Lower lobe of right lung (tissue), 2 donors: ENCODE data around the gene SCD. TPM values are rescaled to one million over a fixed set of nuclear protein-coding genes. Genes with fewer than 3 reads are reported as not detected.
"Not testable (repeated sequence)": the region's sequence is repeated elsewhere in the genome, so short reads cannot be mapped to it uniquely, and the experiment has no call there.

Source experiments
- ATAC-seq, 2 donors: fragments of 200-7000 bp; cut with Tn5 transposase; one replicate each; pipeline ENCODE4 v1.9.1; 2020 to 2022; ENCODE audit warnings: mild to moderate bottlenecking in 2 of 2, moderate library complexity in 2 of 2
- DNase-seq: peaks from one replicate; pipeline ENCODE4 v3.0.0-alpha.2; 2020
- H3K27ac ChIP-seq: fragments of 200-600 bp; one replicate; pipeline ENCODE4 v1.8.0; 2022
- H3K27me3 ChIP-seq: fragments of 200-600 bp; one replicate; pipeline ENCODE4 v1.8.0; 2022; ENCODE audit warnings: low read depth
- H3K36me3 ChIP-seq: fragments of 200-600 bp; one replicate; pipeline ENCODE4 v1.8.0; 2022; ENCODE audit warnings: mild to moderate bottlenecking
- H3K4me1 ChIP-seq: fragments of 200-600 bp; one replicate; pipeline ENCODE4 v1.8.0; 2022
- H3K4me3 ChIP-seq: fragments of 200-600 bp; one replicate; pipeline ENCODE4 v1.8.0; 2022; ENCODE audit warnings: mild to moderate bottlenecking
- H3K9me3 ChIP-seq: fragments of 200-600 bp; one replicate; pipeline ENCODE4 v1.8.0; 2022
- intact Hi-C: fragments of 100-400 bp; cut with DNase I; formaldehyde crosslinking; loops from one replicate; pipeline ENCODE4 v1.11.0; 2022
- long read RNA-seq: library from polyadenylated mRNA; unstranded; transcript quantifications from one replicate; pipeline ENCODE4 v2.0.0, GENCODE V29; 2021
- total RNA-seq: library from RNA; stranded (reverse); fragmentation: NEBNext Ultra II Directional; extraction: Animal tissue kit (Norgen Biotek cat#: 25700); gene quantifications from one replicate; pipeline ENCODE4 v1.2.1, GENCODE V29; 2021
- TF ChIP-seq, protein P1 (sequence below): fragments of 200-600 bp; IDR thresholded peaks from one replicate; pipeline ENCODE4 v1.8.0; 2022; ENCODE audit warnings: antibody characterized with exemption, mild to moderate bottlenecking
- donor health status: DM: no; HTN: yes; CAD: no; lungs with severe emphysema.

Gene SCD
- 327 TPM for total RNA-seq
- long read RNA-seq, full-length matches to known transcripts: 164 of 273 reads
- long read RNA-seq, partial matches to known transcripts: 95 of 273 reads
- long read RNA-seq, other reads (novel, unspliced or antisense): 14 of 273 reads

DNA sequence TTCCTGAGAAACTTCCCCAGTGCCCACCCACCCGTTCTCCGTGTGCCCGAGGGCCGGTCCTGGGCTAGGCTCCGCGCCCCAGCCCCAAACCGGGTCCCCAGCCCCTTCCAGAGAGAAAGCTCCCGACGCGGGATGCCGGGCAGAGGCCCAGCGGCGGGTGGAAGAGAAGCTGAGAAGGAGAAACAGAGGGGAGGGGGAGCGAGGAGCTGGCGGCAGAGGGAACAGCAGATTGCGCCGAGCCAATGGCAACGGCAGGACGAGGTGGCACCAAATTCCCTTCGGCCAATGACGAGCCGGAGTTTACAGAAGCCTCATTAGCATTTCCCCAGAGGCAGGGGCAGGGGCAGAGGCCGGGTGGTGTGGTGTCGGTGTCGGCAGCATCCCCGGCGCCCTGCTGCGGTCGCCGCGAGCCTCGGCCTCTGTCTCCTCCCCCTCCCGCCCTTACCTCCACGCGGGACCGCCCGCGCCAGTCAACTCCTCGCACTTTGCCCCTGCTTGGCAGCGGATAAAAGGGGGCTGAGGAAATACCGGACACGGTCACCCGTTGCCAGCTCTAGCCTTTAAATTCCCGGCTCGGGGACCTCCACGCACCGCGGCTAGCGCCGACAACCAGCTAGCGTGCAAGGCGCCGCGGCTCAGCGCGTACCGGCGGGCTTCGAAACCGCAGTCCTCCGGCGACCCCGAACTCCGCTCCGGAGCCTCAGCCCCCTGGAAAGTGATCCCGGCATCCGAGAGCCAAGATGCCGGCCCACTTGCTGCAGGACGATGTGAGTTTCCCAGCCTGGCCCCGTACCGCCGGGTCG is at the start of gene SCD:
Gene SCD (plus strand): TSS at position 469 of the 803 bp plus-strand sequence. CDS start 272 bp downstream, at position 741.
- TF ChIP-seq, protein P1, sequence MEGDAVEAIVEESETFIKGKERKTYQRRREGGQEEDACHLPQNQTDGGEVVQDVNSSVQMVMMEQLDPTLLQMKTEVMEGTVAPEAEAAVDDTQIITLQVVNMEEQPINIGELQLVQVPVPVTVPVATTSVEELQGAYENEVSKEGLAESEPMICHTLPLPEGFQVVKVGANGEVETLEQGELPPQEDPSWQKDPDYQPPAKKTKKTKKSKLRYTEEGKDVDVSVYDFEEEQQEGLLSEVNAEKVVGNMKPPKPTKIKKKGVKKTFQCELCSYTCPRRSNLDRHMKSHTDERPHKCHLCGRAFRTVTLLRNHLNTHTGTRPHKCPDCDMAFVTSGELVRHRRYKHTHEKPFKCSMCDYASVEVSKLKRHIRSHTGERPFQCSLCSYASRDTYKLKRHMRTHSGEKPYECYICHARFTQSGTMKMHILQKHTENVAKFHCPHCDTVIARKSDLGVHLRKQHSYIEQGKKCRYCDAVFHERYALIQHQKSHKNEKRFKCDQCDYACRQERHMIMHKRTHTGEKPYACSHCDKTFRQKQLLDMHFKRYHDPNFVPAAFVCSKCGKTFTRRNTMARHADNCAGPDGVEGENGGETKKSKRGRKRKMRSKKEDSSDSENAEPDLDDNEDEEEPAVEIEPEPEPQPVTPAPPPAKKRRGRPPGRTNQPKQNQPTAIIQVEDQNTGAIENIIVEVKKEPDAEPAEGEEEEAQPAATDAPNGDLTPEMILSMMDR: no peak
- peaks cover 7% of the 10 kb centered on the region for H3K36me3 ChIP-seq
- H3K9me3 ChIP-seq: no peaks in the 10 kb centered on the region
- intact Hi-C loops: no loop called here
- ATAC-seq (peak; percentile 95), DNase-seq (peak; percentile 93)
- peaks cover 13% of the 10 kb centered on the region for H3K27me3 ChIP-seq
- peak within 1 kb of the TSS; percentile 77 for H3K27ac ChIP-seq
- peaks cover 11% of the 10 kb centered on the region for H3K4me1 ChIP-seq
- peak within 1 kb of the TSS; percentile 76 for H3K4me3 ChIP-seq

DNA sequence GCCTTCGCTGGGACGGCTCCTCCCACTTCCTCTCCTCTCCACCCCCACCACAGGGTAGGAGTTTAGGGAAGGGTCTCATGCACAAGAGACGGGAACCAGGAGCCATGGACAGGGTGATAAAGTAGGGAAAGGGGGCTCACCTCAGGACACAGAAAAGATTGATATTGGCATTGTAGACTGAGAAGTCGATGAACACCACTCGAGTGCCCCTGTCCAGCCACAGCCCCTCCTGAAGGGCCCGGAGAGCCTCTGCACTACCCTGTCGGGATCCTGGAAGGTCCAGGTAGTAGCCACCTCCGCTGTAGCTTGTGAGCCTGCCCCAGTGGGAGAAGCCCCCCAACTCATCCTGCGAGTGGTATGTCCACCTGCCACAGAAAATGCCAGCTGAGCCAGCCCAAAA is 49.8 kb upstream of the SCD start:
- H3K4me3 ChIP-seq: no peak overlapping the region

DNA sequence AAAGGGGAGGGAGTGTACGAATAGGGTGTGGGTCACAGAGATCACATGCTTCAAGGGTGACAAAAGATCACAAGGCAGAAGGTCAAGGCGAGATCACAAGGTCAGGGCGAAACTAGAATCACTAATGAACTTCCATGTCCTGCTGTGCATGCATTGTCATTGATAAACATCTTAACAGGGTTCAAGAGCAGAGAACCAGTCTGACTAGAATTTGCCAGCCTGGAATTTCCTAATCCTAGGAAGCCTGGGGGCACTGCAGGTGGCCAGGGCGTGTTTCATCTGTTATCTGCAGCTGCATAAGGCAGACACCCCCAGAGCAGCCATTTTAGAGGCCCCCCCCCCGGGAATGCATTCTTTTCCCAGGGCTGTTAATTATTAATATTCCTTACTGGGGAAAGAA is 45.9 kb upstream of the SCD start:
- ATAC-seq, intact Hi-C loops, DNase-seq, H3K9me3 ChIP-seq, H3K27ac ChIP-seq, H3K36me3 ChIP-seq, H3K4me3 ChIP-seq, H3K27me3 ChIP-seq, H3K4me1 ChIP-seq: not testable (repeated sequence)

More for the DNA sequence above, 49.8 kb upstream of the SCD start:
- no peaks in the 10 kb centered on the region for H3K4me1 ChIP-seq
- no peaks in the 10 kb centered on the region for H3K9me3 ChIP-seq
- ATAC-seq (no peak), DNase-seq (no peak)
- no peaks in the 10 kb centered on the region for H3K36me3 ChIP-seq
- no peak overlapping the region for H3K27ac ChIP-seq
- intact Hi-C loops: no loop called here
- H3K27me3 ChIP-seq: no peaks in the 10 kb centered on the region
- TF ChIP-seq, protein P1: no peak

DNA sequence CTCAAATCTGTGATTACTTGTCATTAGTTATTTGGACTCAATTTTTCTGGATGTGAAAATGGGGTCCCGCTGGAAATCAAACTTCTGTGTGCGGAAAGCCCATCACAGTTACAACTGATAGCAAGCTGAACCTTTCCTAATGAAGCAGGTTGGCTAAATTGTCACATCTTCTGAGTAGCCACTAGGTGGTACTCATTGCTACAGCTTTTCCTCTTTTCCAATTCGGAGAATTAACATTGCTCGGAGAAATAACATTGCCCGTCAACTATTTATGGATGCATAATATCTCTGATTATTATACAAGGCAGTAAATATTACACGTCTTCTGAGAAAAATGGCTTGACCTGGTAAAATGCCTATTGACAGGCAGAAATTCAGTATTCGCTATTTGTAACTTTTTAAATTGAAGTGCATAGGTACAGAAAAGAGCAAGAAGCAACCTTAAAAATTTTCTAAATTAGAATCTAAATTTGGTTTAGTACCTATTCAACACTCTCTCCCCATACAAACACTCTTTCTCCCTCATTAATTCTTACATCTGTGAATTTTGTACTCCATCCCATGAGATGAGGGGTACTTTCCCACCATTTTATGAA is 43.2 kb upstream of the SCD start:
- ATAC-seq (no peak), DNase-seq (no peak)
- Histone ChIP-seq H3K9me3 (no peaks in the 10 kb centered on the region), H3K36me3 (no peaks in the 10 kb centered on the region), H3K27ac (no peak overlapping the region), H3K4me1 (no peaks in the 10 kb centered on the region), H3K27me3 (peaks cover 7% of the 10 kb centered on the region), H3K4me3 (no peak overlapping the region)
- TF ChIP-seq, protein P1: peak; percentile 57
- intact Hi-C loops: no loop called here

DNA sequence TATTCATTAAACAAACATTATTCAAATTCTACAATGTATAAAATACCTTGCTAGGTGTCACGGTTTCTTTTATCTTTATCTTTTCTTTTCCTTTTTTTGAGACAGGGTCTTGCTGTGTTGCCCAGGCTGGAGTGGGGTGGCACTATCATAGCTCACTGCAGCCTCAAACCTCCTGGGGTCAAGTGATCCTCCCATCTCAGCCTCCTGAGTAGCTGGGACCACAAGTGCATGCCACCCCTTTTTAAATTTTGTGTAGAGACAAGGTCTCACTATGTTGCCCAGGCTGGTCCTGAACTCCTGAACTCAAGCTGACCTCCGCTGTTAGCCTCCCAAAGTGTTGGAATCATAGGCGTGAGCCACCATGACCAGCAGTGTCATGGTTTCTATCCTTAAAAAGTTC is 42.6 kb upstream of the SCD start:
- no peak for ATAC-seq
- TF ChIP-seq, protein P1: no peak
- intact Hi-C loops: no loop called here

DNA sequence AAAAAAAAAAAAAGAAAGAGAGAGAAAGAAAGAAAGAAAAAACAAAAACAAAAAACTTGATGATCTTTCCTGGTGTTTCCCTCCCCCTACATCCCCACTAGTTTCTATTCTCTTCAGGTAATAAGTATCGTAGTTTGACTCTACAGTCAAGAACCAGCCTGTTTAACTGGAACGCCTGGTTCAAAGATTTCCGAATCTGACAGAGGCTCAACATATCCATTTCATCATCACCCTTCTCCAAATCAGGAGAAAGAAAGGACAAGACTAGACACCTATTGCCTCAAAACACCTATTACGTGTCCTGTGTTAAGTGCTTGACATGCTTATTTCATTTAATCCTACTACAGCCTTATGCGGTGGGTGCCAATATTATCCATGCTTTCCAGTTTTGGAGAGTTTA is 40.2 kb upstream of the SCD start:
- no peak for DNase-seq
- intact Hi-C loops: no loop called here
- TF ChIP-seq, protein P1: no peak
- H3K27me3 ChIP-seq: peaks cover 7% of the 10 kb centered on the region
- no peaks in the 10 kb centered on the region for H3K4me1 ChIP-seq
- no peaks in the 10 kb centered on the region for H3K9me3 ChIP-seq
- no peak for ATAC-seq
- no peaks in the 10 kb centered on the region for H3K36me3 ChIP-seq
- no peak overlapping the region for H3K4me3 ChIP-seq
- H3K27ac ChIP-seq: no peak overlapping the region

More for the DNA sequence above, 42.6 kb upstream of the SCD start:
- Histone ChIP-seq H3K4me3 (no peak overlapping the region), H3K27me3 (peaks cover 7% of the 10 kb centered on the region), H3K9me3 (no peaks in the 10 kb centered on the region), H3K36me3 (no peaks in the 10 kb centered on the region), H3K4me1 (no peaks in the 10 kb centered on the region), H3K27ac (no peak overlapping the region)
- no peak for DNase-seq
